IMR-90 (cell line): ENCODE data around the gene NDUFV3. TPM values are rescaled to one million over a fixed set of nuclear protein-coding genes. Genes with fewer than 3 reads are reported as not detected.
"Not testable (repeated sequence)": the region's sequence is repeated elsewhere in the genome, so short reads cannot be mapped to it uniquely, and the experiment has no call there.

Experiments
- ATAC-seq: fragments of 200-7000 bp; cut with Tn5 transposase; 2 replicates; pipeline ENCODE4 v1.9.1; 2020; ENCODE audit warnings: low read depth, mild to moderate bottlenecking, moderate library complexity
- BruUV-seq: library from RNA; stranded (reverse); fragments of 400-500 nt; replicated peaks from 2 replicates; lab custom pipeline; 2021; lab: Mats Ljungman, UMichigan
- CTCF ChIA-PET: fragments of 300-600 bp; formaldehyde crosslinking; extraction: SDS; loops from one replicate; lab custom pipeline; 2021; ENCODE audit warnings: antibody characterized with exemption; lab: Yijun Ruan, JAX
- POLR2A ChIA-PET: fragments of 300-600 bp; sonication (Branson Sonifier 250); formaldehyde crosslinking; loops from one replicate; lab custom pipeline; 2022; ENCODE audit warnings: antibody characterized with exemption; ENCODE audit not compliant: unreplicated experiment; lab: Charles Lee
- DNase-seq: peaks from one replicate; pipeline ENCODE4 v3.0.0; 2013
- H2AFZ ChIP-seq: replicated peaks from 2 replicates; pipeline ENCODE3; 2013; ENCODE audit warnings: low read length, mild to moderate bottlenecking; ENCODE audit not compliant: poor library complexity
- H2AK5ac ChIP-seq: 2 replicates; pipeline ENCODE4 v1.6.1; 2013; ENCODE audit warnings: low read depth, low read length, inconsistent platforms
- H2AK9ac ChIP-seq: replicated peaks from 2 replicates; pipeline ENCODE3; 2013; ENCODE audit warnings: mild to moderate bottlenecking, low read depth, low read length, moderate library complexity; ENCODE audit not compliant: poor library complexity
- H2BK120ac ChIP-seq: 2 replicates; pipeline ENCODE4 v1.6.1; 2013; ENCODE audit warnings: low read depth, low read length, inconsistent platforms
- H2BK15ac ChIP-seq: 3 replicates; pipeline ENCODE4 v1.6.1; 2013; ENCODE audit warnings: low read depth, low read length, inconsistent platforms
- H2BK20ac ChIP-seq: 2 replicates; pipeline ENCODE4 v1.6.1; 2013; ENCODE audit warnings: low read depth, mild to moderate bottlenecking, inconsistent platforms, low read length, moderate library complexity
- H2BK5ac ChIP-seq: 2 replicates; pipeline ENCODE4 v1.6.1; 2013; ENCODE audit warnings: mild to moderate bottlenecking, low read depth, low read length, inconsistent platforms; ENCODE audit not compliant: poor library complexity, severe bottlenecking
- H3K14ac ChIP-seq: replicated peaks from 2 replicates; pipeline ENCODE4 v1.6.1; 2013; ENCODE audit warnings: low read depth, low read length, inconsistent platforms
- H3K18ac ChIP-seq: 2 replicates; pipeline ENCODE4 v1.6.1; 2013; ENCODE audit warnings: low read depth, low read length, control low read depth
- H3K23ac ChIP-seq: 2 replicates; pipeline ENCODE4 v1.6.1; 2013; ENCODE audit warnings: low read depth, low read length, inconsistent platforms
- H3K27ac ChIP-seq: 2 replicates; pipeline ENCODE4 v1.5.1; 2013; ENCODE audit warnings: mild to moderate bottlenecking, control low read depth, low read length; ENCODE audit not compliant: insufficient read depth
- H3K27me3 ChIP-seq: 2 replicates; pipeline ENCODE4 v1.6.1; 2013; ENCODE audit warnings: low read length; ENCODE audit not compliant: control insufficient read depth, insufficient read depth
- H3K36me3 ChIP-seq: 2 replicates; pipeline ENCODE4 v1.6.1; 2013; ENCODE audit warnings: low read length, mixed read lengths; ENCODE audit not compliant: control insufficient read depth, insufficient read depth
- H3K4ac ChIP-seq: 2 replicates; pipeline ENCODE4 v1.6.1; 2013; ENCODE audit warnings: low read depth, low read length, inconsistent platforms
- H3K4me1 ChIP-seq: 2 replicates; pipeline ENCODE4 v1.6.1; 2013; ENCODE audit warnings: low read length, mixed read lengths; ENCODE audit not compliant: control insufficient read depth, insufficient read depth
- H3K4me2 ChIP-seq: 2 replicates; pipeline ENCODE4 v1.6.1; 2013; ENCODE audit warnings: low read depth, mild to moderate bottlenecking, control low read depth, low read length, moderate library complexity
- H3K4me3 ChIP-seq: 2 replicates; pipeline ENCODE4 v1.5.1; 2013; ENCODE audit warnings: low read depth, mild to moderate bottlenecking, control low read depth, low read length, moderate library complexity; ENCODE audit not compliant: insufficient read depth
- H3K56ac ChIP-seq: 2 replicates; pipeline ENCODE4 v1.6.1; 2013; ENCODE audit warnings: low read length, inconsistent platforms; ENCODE audit not compliant: insufficient read depth; ENCODE audit errors: extremely low read depth
- H3K79me1 ChIP-seq, 2 experiments: 2 replicates each; pipeline ENCODE4 v1.6.1; 2013; ENCODE audit warnings: low read length in 2 of 2, inconsistent platforms in 1 of 2, low read depth in 1 of 2
- H3K9ac ChIP-seq: 2 replicates; pipeline ENCODE4 v1.6.1; 2013; ENCODE audit warnings: low read depth, low read length, control low read depth
- H3K9me1 ChIP-seq: 2 replicates; pipeline ENCODE4 v1.6.1; 2013; ENCODE audit warnings: low read length, inconsistent platforms; ENCODE audit not compliant: insufficient read depth
- H3K9me3 ChIP-seq: 2 replicates; pipeline ENCODE4 v1.6.1; 2013; ENCODE audit warnings: low read length; ENCODE audit not compliant: control insufficient read depth, insufficient read depth
- H4K20me1 ChIP-seq: 2 replicates; pipeline ENCODE4 v1.6.1; 2013; ENCODE audit warnings: low read length, inconsistent platforms; ENCODE audit not compliant: insufficient read depth
- H4K5ac ChIP-seq: 2 replicates; pipeline ENCODE4 v1.6.1; 2013; ENCODE audit warnings: mild to moderate bottlenecking, low read depth, low read length, control low read depth
- H4K8ac ChIP-seq, 2 experiments: 2 replicates each; pipeline ENCODE4 v1.6.1; 2013; ENCODE audit warnings: low read depth in 2 of 2, low read length in 2 of 2, control low read depth in 1 of 2, inconsistent platforms in 1 of 2
- H4K91ac ChIP-seq: 2 replicates; pipeline ENCODE4 v1.6.1; 2013; ENCODE audit warnings: low read depth, low read length, inconsistent platforms; ENCODE audit not compliant: insufficient read depth
- WGBS, 2 experiments: methylation state at CpG; one replicate each; pipeline versions ENCODE4 v1.1.5 to v1.1.7; 2013; ENCODE audit warnings: missing lambda C conversion rate in 2 of 2; ENCODE audit not compliant: insufficient read length in 1 of 2; ENCODE audit errors: extremely low coverage in 2 of 2; 5-methylcytosine and 5-hydroxymethylcytosine counted together
- dilution Hi-C: fragments of 300-500 bp; cut with HindIII; formaldehyde crosslinking; loops from one replicate; pipeline ENCODE4 v1.14.3; 2018; ENCODE audit warnings: low sequenced_read_pairs; ENCODE audit not compliant: unreplicated experiment
- in situ Hi-C: fragments of 300-500 bp; cut with MboI; formaldehyde crosslinking; loops from 3 replicates; pipeline ENCODE4 v1.14.3; 2019; ENCODE audit warnings: low sequenced_read_pairs, inconsistent platforms, mixed read lengths
- intact Hi-C: fragments of 100-400 bp; cut with micrococcal nuclease; formaldehyde crosslinking; loops from 2 replicates; pipeline ENCODE4 v1.10.0; 2022
- polyA plus RNA-seq, 3 experiments: library from polyadenylated mRNA; depleted of rRNA; stranded (reverse); fragments of >200 nt; gene quantifications; 2 replicates each; pipeline ENCODE4 v1.2.3, GENCODE V29; 2012; ENCODE audit warnings: low replicate concordance in 1 of 3
- total RNA-seq: library from RNA; depleted of rRNA; stranded (reverse); fragments of >200 nt; gene quantifications from 2 replicates; pipeline ENCODE4 v1.2.3, GENCODE V29; 2012

The NDUFV3 gene
- total and polyA plus RNA-seq, 2 of the 4 experiments (the other 2 are of a cell fraction) = 38.5 to 55.6 TPM

DNA sequence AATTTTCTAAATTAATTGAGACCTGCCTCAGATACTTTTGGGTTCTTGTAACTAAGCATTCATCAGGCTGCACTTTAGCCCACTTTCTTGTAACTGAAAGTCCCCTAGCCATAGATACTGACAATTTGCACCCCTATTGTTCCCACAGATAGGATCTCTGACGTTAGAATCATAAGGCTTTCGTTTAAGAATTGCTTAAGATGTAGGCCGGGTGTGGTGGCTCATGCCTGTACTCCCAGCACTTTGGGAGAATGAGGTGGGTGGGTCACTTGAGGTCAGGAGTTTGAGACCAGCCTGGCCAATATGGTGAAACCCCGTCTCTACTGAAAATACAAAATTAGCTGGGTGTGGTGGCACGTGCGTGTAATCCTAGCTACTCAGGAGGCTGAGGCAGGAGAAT lies 65.0 kb downstream of the NDUFV3 start:
- H3K36me3 ChIP-seq, H3K9me1 ChIP-seq, H3K27ac ChIP-seq, H3K4me3 ChIP-seq, DNase-seq, H4K91ac ChIP-seq, H2AK5ac ChIP-seq, H2BK5ac ChIP-seq, H3K23ac ChIP-seq, in situ Hi-C loops, H4K5ac ChIP-seq, POLR2A ChIA-PET, H3K4me1 ChIP-seq, H3K18ac ChIP-seq, H4K8ac ChIP-seq, H3K14ac ChIP-seq, H3K4me2 ChIP-seq, H2BK20ac ChIP-seq, CTCF ChIA-PET, H3K56ac ChIP-seq, ATAC-seq, H2AK9ac ChIP-seq, BruUV-seq, H3K9ac ChIP-seq, H2BK120ac ChIP-seq, dilution Hi-C loops, H3K9me3 ChIP-seq, H3K4ac ChIP-seq, H4K20me1 ChIP-seq, H2AFZ ChIP-seq, H3K79me1 ChIP-seq, H2BK15ac ChIP-seq, H3K27me3 ChIP-seq, intact Hi-C loops: not testable (repeated sequence)
- WGBS, 2 experiments = no CpG with 5 or more reads among the region's 6 CpGs
